A549 (cell line): ENCODE data around the gene SPSB1.

ENCODE experiments used
- CHD4 ChIP-seq: fragments of 200-600 bp; sonication (generic); IDR thresholded peaks from 2 replicates; pipeline ENCODE4 v1.6.1; 2016; ENCODE audit warnings: antibody characterized with exemption, mild to moderate bottlenecking, borderline replicate concordance
- POLR2A ChIP-seq: IDR thresholded peaks from 2 replicates; pipeline ENCODE4 v1.6.1; 2012; ENCODE audit warnings: mild to moderate bottlenecking, low read length

DNA sequence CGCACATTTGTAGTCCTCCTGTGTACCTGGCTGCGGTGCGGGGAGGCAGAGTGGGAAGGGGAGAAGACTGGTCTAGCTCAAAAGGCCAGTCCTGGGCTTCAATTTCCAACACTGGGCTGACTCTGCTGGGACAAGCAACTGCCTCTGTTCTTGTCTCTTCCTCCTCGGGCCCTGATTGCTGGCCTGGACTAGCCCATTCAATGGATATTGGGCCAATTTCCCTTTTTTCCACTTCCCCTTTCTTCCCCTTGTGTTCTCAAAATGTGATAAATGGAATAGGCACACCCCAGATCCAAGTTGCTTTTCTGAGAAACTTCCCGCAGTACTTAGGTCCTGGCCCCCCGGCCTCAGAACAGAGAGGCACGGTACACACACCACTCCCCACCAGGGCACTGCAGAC is 48.2 kb downstream of the SPSB1 start:
- TF ChIP-seq CHD4 (no peak), POLR2A (no peak)
